Amniotic stem cell (primary cell): ENCODE measurements around the gene KLK15.

ENCODE experiments used
- DNase-seq: peaks from one replicate; lab custom pipeline; 2025; lab: John Stamatoyannopoulos, UW

Gene KLK15, protein sequence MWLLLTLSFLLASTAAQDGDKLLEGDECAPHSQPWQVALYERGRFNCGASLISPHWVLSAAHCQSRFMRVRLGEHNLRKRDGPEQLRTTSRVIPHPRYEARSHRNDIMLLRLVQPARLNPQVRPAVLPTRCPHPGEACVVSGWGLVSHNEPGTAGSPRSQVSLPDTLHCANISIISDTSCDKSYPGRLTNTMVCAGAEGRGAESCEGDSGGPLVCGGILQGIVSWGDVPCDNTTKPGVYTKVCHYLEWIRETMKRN

DNA sequence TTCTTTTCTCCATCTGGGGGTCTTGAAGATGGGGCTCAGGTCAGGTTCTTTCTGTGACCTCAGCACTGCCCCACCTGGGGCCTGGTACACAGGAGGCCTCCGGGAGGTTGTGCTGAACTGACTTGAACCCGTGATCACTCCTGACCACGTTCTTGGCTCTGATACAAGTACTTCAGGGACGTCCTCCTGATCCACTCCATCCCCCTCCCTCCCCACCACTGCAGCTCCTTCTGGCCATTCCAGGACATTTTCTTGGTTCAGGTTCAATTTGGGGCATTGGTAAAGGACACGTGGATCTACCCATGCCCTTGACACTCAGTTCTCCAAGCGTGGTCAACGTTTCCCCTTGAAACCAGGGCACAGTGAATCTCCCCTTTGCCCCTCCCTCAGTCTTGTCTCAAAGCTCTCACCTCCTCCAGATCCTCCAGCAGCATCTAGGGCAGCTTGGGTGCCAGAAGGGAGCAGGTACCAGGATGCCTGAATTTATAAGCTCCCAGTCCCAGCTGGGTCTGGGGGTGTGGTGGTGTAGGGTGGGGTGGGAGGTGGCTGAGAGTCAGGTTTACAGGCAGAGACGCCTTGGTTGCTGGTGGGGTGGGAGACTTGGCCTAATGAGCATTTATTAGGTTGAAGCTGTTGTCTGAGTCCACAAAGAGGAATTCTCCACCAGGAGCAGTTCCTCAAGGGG is at the start of gene KLK15:
Gene KLK15 (minus strand): TSS at position 458 of the 685 bp plus-strand sequence. CDS start 2,082 bp downstream, outside the sequence.
- no peak for DNase-seq

DNA sequence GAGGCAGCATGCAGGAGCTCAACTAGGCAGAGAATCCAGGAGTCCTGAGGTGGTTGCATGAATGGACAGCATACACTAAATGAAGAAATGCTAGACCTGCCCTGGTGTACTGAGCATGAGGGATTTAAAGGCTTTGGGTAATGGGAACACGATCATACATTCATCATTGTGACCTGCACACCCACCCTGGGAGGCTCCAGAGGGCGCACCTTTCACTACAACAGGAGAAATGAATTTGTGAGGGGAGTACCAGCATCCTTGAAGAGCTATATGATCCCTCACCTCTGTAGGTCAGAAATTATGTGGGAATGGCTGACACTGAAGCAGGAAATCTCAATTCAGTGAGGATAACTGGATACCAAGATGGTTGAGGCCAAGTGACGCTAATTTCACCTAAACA is 48.8 kb upstream of the KLK15 start:
- DNase-seq, result no peak

DNA sequence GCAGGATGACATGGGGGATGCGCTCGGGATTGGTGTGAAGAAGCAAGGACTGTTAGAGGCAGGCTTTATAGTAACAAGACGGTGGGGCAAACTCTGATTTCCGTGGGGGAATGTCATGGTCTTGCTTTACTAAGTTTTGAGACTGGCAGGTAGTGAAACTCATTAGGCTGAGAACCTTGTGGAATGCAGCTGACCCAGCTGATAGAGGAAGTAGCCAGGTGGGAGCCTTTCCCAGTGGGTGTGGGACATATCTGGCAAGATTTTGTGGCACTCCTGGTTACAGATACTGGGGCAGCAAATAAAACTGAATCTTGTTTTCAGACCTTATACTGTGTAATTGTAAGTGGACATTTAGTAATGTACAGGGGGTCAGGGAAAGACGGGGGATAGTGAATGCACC is 46.9 kb upstream of the KLK15 start:
- DNase-seq, result no peak

DNA sequence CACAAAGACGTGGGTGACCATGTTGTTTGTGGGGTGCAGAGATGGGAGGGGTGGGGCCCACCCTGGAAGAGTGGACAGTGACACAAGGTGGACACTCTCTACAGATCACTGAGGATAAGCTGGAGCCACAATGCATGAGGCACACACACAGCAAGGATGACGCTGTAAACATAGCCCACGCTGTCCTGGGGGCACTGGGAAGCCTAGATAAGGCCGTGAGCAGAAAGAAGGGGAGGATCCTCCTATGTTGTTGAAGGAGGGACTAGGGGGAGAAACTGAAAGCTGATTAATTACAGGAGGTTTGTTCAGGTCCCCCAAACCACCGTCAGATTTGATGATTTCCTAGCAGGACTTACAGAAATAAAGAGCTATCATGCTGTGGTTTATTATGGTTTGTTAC is 45.5 kb upstream of the KLK15 start:
- no peak for DNase-seq

DNA sequence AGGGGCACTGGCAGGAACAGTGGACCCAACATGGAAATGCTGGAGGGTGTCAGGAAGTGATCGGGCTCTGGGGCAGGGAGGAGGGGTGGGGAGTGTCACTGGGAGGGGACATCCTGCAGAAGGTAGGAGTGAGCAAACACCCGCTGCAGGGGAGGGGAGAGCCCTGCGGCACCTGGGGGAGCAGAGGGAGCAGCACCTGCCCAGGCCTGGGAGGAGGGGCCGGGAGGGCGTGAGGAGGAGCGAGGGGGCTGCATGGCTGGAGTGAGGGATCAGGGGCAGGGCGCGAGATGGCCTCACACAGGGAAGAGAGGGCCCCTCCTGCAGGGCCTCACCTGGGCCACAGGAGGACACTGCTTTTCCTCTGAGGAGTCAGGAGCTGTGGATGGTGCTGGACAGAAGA is 44.0 kb upstream of the KLK15 start:
- no peak for DNase-seq

DNA sequence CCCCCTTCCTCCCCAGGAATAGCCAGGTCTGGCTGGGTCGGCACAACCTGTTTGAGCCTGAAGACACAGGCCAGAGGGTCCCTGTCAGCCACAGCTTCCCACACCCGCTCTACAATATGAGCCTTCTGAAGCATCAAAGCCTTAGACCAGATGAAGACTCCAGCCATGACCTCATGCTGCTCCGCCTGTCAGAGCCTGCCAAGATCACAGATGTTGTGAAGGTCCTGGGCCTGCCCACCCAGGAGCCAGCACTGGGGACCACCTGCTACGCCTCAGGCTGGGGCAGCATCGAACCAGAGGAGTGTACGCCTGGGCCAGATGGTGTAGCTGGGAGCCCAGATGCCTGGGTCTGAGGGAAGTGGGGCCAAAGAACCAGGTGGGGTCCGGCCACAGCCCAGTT is 43.1 kb upstream of the KLK15 start:
- no peak for DNase-seq

DNA sequence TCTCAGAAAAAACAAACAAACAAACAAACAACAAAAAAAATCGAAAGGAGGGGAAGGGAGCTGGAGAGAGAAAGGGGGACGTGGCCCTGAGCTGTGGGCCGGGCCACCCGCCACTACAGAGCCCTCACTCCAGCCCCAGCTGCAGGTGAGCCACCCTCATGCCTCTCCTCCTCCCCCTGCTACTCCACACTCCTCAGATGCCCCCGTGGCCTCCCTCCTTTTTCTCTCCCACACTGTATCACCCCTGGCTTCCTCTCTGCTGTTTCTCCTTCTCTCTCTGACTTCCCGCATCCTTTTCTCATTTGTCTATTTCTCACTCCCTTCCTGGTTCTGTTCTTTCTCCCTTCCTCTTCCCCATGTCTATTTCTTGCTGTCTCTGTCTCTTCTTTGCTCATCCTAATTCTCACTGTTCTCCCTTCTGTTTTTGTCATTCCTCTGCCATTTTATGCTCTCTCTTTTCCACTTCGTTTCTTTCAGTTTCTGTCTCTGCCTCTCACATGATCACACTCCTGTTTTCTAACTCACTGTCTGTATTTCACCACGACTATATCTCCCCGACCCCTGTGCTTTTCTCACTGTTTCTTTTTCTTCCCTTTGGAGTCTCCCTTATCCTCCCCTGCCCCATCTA is 42.5 kb upstream of the KLK15 start:
- DNase-seq, result no peak

DNA sequence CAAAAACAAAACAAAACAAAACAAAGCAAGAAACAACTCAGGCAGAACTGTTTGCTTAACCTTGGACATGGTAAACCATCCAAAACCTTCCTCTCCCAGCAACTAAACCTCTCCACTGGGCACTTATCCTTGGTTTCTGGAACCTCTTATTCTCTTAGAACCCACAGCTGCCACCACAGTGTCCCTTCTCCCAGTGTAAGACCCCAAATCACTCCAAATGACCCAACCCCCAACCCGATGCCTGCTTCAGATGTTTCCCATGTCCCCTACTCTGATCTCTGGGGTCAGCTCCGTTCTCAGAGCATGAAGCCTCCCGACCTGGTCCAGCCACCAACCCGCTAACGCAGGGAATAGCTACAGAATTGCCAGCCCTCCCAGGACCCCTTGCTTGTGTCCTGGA is 40.8 kb upstream of the KLK15 start:
- DNase-seq, result no peak

DNA sequence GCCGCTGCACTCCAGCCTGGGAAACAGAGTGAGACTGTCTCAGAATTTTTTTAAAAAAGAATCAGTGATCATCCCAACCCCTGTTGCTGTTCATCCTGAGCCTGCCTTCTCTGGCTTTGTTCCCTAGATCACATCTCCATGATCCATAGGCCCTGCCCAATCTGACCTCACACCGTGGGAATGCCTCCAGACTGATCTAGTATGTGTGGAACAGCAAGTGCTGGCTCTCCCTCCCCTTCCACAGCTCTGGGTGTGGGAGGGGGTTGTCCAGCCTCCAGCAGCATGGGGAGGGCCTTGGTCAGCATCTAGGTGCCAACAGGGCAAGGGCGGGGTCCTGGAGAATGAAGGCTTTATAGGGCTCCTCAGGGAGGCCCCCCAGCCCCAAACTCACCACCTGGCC is 39.7 kb upstream of the KLK15 start, which contains the start of gene KLK2:
Gene KLK2 (plus strand): TSS at position 384 of the 400 bp plus-strand sequence. CDS start 35 bp downstream, outside the sequence.
- no peak for DNase-seq

DNA sequence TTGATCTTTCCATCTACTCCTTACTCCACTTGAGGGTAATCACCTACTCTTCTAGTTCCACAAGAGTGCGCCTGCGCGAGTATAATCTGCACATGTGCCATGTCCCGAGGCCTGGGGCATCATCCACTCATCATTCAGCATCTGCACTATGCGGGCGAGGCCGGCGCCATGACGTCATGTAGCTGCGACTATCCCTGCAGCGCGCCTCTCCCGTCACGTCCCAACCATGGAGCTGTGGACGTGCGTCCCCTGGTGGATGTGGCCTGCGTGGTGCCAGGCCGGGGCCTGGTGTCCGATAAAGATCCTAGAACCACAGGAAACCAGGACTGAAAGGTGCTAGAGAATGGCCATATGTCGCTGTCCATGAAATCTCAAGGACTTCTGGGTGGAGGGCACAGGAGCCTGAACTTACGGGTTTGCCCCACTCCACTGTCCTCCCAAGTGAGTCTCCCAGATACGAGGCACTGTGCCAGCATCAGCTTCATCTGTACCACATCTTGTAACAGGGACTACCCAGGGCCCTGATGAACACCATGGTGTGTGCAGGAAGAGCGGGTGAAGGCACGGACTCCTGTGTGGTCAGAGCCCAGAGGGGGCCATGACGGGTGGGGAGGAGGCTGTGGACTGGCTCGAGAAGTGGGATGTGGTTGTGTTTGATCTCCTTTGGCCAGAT is 37.2 kb upstream of the KLK15 start:
- DNase-seq, result no peak

DNA sequence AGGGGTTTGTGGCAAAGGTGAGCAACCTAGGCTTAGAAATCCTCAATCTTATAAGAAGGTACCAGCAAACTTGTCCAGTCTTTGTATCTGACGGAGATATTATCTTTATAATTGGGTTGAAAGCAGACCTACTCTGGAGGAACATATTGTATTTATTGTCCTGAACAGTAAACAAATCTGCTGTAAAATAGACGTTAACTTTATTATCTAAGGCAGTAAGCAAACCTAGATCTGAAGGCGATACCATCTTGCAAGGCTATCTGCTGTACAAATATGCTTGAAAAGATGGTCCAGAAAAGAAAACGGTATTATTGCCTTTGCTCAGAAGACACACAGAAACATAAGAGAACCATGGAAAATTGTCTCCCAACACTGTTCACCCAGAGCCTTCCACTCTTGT is 36.1 kb upstream of the KLK15 start:
- DNase-seq, result no peak

DNA sequence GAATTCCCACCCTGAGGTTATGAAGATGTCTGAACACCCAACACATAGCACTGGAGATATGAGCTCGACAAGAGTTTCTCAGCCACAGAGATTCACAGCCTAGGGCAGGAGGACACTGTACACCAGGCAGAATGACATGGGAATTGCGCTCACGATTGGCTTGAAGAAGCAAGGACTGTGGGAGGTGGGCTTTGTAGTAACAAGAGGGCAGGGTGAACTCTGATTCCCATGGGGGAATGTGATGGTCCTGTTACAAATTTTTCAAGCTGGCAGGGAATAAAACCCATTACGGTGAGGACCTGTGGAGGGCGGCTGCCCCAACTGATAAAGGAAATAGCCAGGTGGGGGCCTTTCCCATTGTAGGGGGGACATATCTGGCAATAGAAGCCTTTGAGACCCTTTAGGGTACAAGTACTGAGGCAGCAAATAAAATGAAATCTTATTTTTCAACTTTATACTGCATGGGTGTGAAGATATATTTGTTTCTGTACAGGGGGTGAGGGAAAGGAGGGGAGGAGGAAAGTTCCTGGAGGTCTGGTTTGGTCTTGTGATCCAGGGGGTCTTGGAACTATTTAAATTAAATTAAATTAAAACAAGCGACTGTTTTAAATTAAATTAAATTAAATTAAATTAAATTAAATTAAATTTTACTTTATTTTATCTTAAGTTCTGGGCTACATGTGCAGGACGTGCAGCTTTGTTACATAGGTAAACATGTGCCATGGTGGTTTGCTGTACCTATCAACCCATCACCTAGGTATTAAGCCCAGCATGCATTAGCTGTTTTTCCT is 28.3 kb upstream of the KLK15 start:
- DNase-seq, result no peak

DNA sequence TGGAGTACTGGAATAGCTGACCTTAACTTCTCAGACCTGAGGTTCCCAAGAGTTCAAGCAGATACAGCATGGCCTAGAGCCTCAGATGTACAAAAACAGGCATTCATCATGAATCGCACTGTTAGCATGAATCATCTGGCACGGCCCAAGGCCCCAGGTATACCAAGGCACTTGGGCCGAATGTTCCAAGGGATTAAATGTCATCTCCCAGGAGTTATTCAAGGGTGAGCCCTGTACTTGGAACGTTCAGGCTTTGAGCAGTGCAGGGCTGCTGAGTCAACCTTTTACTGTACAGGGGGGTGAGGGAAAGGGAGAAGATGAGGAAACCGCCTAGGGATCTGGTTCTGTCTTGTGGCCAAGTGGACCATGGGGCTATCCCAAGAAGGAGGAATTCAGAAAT is 27.6 kb upstream of the KLK15 start:
- DNase-seq, result no peak

DNA sequence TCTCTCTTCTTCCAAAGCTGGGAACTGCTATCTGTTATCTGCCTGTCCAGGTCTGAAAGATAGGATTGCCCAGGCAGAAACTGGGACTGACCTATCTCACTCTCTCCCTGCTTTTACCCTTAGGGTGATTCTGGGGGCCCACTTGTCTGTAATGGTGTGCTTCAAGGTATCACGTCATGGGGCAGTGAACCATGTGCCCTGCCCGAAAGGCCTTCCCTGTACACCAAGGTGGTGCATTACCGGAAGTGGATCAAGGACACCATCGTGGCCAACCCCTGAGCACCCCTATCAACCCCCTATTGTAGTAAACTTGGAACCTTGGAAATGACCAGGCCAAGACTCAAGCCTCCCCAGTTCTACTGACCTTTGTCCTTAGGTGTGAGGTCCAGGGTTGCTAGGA is 26.5 kb upstream of the KLK15 start:
- no peak for DNase-seq

DNA sequence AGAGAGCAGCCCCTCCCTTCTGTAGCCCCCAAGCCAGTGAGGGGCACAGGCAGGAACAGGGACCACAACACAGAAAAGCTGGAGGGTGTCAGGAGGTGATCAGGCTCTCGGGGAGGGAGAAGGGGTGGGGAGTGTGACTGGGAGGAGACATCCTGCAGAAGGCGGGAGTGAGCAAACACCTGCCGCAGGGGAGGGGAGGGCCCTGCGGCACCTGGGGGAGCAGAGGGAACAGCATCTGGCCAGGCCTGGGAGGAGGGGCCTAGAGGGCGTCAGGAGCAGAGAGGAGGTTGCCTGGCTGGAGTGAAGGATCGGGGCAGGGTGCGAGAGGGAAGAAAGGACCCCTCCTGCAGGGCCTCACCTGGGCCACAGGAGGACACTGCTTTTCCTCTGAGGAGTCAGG is 25.5 kb upstream of the KLK15 start:
- DNase-seq, result no peak

DNA sequence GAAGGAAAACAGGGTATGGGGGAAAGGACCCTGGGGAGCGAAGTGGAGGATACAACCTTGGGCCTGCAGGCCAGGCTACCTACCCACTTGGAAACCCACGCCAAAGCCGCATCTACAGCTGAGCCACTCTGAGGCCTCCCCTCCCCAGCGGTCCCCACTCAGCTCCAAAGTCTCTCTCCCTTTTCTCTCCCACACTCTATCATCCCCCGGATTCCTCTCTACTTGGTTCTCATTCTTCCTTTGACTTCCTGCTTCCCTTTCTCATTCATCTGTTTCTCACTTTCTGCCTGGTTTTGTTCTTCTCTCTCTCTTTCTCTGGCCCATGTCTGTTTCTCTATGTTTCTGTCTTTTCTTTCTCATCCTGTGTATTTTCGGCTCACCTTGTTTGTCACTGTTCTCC is 24.0 kb upstream of the KLK15 start:
- DNase-seq, result no peak

DNA sequence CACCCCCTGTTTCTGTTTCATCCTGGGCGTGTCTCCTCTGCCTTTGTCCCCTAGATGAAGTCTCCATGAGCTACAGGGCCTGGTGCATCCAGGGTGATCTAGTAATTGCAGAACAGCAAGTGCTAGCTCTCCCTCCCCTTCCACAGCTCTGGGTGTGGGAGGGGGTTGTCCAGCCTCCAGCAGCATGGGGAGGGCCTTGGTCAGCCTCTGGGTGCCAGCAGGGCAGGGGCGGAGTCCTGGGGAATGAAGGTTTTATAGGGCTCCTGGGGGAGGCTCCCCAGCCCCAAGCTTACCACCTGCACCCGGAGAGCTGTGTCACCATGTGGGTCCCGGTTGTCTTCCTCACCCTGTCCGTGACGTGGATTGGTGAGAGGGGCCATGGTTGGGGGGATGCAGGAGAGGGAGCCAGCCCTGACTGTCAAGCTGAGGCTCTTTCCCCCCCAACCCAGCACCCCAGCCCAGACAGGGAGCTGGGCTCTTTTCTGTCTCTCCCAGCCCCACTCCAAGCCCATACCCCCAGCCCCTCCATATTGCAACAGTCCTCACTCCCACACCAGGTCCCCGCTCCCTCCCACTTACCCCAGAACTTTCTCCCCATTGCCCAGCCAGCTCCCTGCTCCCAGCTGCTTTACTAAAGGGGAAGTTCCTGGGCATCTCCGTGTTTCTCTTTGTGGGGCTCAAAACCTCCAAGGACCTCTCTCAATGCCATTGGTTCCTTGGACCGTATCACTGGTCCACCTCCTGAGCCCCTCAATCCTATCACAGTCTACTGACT is 21.4 kb upstream of the KLK15 start, which contains the start of gene KLK3:
Gene KLK3 (plus strand): TSS at position 280 of the 775 bp plus-strand sequence. CDS start 41 bp downstream, at position 321.
- no peak for DNase-seq

DNA sequence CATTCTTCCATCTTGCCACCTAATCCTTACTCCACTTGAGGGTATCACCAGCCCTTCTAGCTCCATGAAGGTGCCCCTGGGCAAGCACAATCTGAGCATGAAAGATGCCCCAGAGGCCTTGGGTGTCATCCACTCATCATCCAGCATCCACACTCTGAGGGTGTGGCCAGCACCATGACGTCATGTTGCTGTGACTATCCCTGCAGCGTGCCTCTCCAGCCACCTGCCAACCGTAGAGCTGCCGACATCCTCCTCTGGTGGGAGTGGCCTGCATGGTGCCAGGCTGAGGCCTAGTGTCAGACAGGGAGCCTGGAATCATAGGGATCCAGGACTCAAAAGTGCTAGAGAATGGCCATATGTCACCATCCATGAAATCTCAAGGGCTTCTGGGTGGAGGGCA is 18.2 kb upstream of the KLK15 start:
- no peak for DNase-seq

DNA sequence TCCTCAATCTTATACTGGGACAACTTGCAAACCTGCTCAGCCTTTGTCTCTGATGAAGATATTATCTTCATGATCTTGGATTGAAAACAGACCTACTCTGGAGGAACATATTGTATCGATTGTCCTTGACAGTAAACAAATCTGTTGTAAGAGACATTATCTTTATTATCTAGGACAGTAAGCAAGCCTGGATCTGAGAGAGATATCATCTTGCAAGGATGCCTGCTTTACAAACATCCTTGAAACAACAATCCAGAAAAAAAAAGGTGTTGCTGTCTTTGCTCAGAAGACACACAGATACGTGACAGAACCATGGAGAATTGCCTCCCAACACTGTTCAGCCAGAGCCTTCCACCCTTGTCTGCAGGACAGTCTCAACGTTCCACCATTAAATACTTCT is 17.4 kb upstream of the KLK15 start:
- no peak for DNase-seq

DNA sequence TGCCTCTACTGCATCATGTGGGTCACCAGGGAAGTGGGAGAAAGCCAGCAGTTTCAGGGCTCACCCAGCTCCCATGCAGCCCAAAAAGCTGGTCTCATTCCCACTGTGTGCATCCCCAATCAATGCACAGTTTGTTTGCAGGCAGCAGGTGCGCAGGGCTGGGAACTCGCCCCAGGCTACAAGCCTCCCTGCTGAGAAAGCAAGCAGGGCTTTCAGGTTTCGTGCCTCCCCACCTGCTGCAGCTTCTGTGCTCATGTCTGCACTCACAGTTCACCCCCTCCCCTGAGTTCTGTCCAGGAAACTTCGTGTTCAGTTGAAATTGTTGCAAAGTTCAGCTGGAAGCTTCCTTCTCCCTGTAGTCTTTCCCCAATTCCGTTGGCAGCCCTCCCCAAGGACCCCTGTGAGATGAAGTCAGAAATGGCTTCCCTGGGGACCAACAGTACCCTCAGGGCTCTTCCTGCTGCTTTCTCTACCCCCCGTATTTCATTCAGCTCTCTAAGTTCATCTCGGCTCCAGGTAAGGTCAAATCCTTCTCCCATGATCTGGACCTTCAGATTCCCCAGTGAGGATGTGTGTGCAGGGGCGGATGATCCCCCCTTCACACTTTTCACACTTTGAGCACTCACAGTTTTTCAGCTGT is 11.0 kb upstream of the KLK15 start:
- no peak for DNase-seq
